Endothelial cell of hepatic sinusoid (primary cell): ENCODE measurements around the gene KMT5B.
"Not testable (repeated sequence)": the region's sequence is repeated elsewhere in the genome, so short reads cannot be mapped to it uniquely, and the experiment has no call there.

Source experiments
- in situ Hi-C: cut with HindIII; loops from 2 replicates; pipeline ENCODE4 v1.10.0; 2017; ENCODE audit warnings: low sequenced_read_pairs

KMT5B gene

GRCh38 chr11:68213135-68213515 is at the start of gene KMT5B:
TSS of gene KMT5B (minus strand) at chr11:68213296. CDS start at chr11:68190076, 23,220 bp downstream.
- in situ Hi-C loops: no loop called here

- in situ Hi-C loops: no loop called here
Observed at GRCh38 chr11:68262544-68262827, 49.4 kb upstream of the KMT5B start.

GRCh38 chr11:68261749-68262543 is 48.9 kb upstream of the KMT5B start:
- in situ Hi-C loops: no loop called here

- in situ Hi-C loops: no loop called here
Observed at GRCh38 chr11:68261006-68261405, 47.9 kb upstream of the KMT5B start.

GRCh38 chr11:68260484-68260883 is 47.4 kb upstream of the KMT5B start:
- in situ Hi-C loops: no loop called here

- in situ Hi-C loops: no loop called here
Observed at GRCh38 chr11:68259122-68259959, 46.2 kb upstream of the KMT5B start.

- in situ Hi-C loops: no loop called here
Observed at GRCh38 chr11:68258363-68258765, 45.3 kb upstream of the KMT5B start.

GRCh38 chr11:68257477-68258362 is 44.6 kb upstream of the KMT5B start:
- in situ Hi-C loops: no loop called here

GRCh38 chr11:68256331-68256741 is 43.2 kb upstream of the KMT5B start:
- in situ Hi-C loops: no loop called here

GRCh38 chr11:68255526-68255925 is 42.4 kb upstream of the KMT5B start:
- in situ Hi-C loops: no loop called here

- in situ Hi-C loops: no loop called here
Observed at GRCh38 chr11:68254421-68254820, 41.3 kb upstream of the KMT5B start.

- in situ Hi-C loops: no loop called here
Observed at GRCh38 chr11:68251765-68252164, 38.7 kb upstream of the KMT5B start.

- in situ Hi-C loops: not testable (repeated sequence)
Observed at GRCh38 chr11:68244912-68245311, 31.8 kb upstream of the KMT5B start.

GRCh38 chr11:68243847-68244246 is 30.8 kb upstream of the KMT5B start:
- in situ Hi-C loops: not testable (repeated sequence)

GRCh38 chr11:68242616-68243015 is 29.5 kb upstream of the KMT5B start:
- in situ Hi-C loops: no loop called here

GRCh38 chr11:68231621-68232020 is 18.5 kb upstream of the KMT5B start:
- in situ Hi-C loops: no loop called here

- in situ Hi-C loops: no loop called here
Observed at GRCh38 chr11:68229601-68230000, 16.5 kb upstream of the KMT5B start.

- in situ Hi-C loops: no loop called here
Observed at GRCh38 chr11:68226421-68226820, 13.3 kb upstream of the KMT5B start.

- in situ Hi-C loops: no loop called here
Observed at GRCh38 chr11:68224606-68225005, 11.5 kb upstream of the KMT5B start.

- in situ Hi-C loops: no loop called here
Observed at GRCh38 chr11:68223275-68223674, 10.2 kb upstream of the KMT5B start.

- in situ Hi-C loops: no loop called here
Observed at GRCh38 chr11:68221406-68221805, 8.3 kb upstream of the KMT5B start.
